Metanephros (tissue), 2 donors: ENCODE results near the gene NEGR1. TPM values are rescaled to one million over a fixed set of nuclear protein-coding genes. Genes with fewer than 3 reads are reported as not detected.

Experiments used
- small RNA-seq: library from RNA; depleted of rRNA; stranded (forward); fragments of <200 nt; gene quantifications from one replicate; pipeline ENCODE3, GENCODE V24; 2014; ENCODE audit warnings: low replicate concordance
- total RNA-seq: library from RNA; depleted of rRNA; stranded (reverse); fragments of >200 nt; gene quantifications from one replicate; pipeline ENCODE4 v1.2.3, GENCODE V29; 2014

NEGR1 gene
- total RNA-seq, result 4.1 TPM

DNA sequence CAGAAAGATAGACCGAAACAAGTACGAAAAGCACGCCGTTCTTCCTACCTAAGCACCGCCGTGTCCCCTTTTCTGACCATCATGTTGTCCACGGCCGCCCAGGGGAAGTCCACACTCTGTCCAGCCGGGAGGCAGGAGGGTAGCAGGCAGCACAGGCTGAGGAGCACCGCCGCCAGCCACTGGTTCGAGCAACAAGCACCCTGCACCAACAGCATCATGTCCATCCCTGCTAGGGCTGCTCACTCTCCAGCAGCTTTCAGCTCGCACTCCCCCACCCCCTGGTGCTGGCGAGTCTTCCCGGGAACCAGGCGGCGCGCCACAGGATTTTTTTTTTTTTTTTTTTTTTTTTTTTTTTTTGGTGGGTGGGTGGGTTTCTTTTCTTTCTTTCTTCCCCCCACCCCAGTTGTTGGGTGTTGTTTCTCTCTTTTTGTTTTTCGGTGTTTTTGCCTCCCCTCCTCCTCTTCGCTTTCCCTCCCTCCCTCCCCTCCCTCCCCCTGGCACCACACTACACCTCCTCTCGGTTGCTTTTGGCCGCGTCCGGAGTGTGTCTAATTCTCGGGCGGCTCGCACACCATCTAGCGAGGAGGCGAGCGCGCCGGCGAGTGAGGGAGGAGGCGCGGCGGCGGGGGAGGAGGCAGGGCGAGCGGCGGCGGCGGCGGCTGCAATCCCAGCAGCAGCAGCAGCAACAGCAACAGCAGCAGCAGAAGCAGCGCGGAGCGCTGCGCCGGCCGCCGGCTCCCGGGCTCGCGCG lies at the start of gene NEGR1:
Gene NEGR1 (minus strand): TSS at position 269 of the 751 bp plus-strand sequence.

Small RNAs within 50 kb of the gene (small RNA-seq; reads per million reads assigned to genes)
- gene AL358453.1 (not detected), gene AL359821.1 (not detected)
